ENCODE results near the gene FHIT.

DNA sequence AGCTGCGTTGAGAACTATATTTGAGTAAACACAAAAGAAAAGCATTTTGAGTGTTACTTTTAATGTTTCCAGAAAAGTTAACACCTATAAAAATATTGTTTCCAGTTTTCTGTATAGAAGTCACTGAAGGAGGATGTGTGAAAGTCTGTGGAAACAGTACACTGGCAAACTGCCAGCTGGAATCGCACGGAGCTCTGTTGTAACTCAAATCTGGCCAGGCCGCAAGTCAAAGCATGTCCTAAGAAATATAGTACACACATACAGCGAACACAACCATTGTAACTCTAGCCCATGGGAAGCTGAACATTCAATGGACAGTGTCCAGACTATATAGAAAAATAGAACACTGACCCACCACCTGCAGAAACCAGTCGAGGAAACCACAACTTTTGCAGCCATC is 657.2 kb downstream of the FHIT start:
- TF ChIP-seq, protein P1, sequence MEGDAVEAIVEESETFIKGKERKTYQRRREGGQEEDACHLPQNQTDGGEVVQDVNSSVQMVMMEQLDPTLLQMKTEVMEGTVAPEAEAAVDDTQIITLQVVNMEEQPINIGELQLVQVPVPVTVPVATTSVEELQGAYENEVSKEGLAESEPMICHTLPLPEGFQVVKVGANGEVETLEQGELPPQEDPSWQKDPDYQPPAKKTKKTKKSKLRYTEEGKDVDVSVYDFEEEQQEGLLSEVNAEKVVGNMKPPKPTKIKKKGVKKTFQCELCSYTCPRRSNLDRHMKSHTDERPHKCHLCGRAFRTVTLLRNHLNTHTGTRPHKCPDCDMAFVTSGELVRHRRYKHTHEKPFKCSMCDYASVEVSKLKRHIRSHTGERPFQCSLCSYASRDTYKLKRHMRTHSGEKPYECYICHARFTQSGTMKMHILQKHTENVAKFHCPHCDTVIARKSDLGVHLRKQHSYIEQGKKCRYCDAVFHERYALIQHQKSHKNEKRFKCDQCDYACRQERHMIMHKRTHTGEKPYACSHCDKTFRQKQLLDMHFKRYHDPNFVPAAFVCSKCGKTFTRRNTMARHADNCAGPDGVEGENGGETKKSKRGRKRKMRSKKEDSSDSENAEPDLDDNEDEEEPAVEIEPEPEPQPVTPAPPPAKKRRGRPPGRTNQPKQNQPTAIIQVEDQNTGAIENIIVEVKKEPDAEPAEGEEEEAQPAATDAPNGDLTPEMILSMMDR (IDR thresholded peaks at IDR 0.05), result no peak
- no peak for TF ChIP-seq POLR2A (IDR thresholded peaks at IDR 0.05)
